ENCODE results near the gene FBXW7. TPM values are rescaled to one million over a fixed set of nuclear protein-coding genes. Genes with fewer than 3 reads are reported as not detected.
A peak's percentile ranks its signal among the peaks of the same experiment; 100 is the strongest.

The FBXW7 gene
- total and polyA plus RNA-seq, 7 donors, result 3.7 to 122 (median 74.9) TPM

- H3K27ac ChIP-seq, result no peak overlapping the region
- peaks cover 0 to 15% (median 13%) of the 10 kb centered on the region in 4 donors for H3K4me1 ChIP-seq
- H3K27me3 ChIP-seq, result no peaks in the 10 kb centered on the region
- H3K4me3 ChIP-seq, result no peak overlapping the region
- intact Hi-C loops (cut with DNase I), result no loop called here
- 87 to 94% methylated on average over 4 of the region's 4 CpGs for WGBS, 2 donors
- DNase-seq, result no peak
- H3K36me3 ChIP-seq, result peaks cover 0 to 7% (median 0%) of the 10 kb centered on the region in 4 donors
- no peaks in the 10 kb centered on the region for H3K9me3 ChIP-seq
- no peak for TF ChIP-seq POLR2AphosphoS5 (IDR thresholded peaks at IDR 0.05)
- TF ChIP-seq EP300 (IDR thresholded peaks at IDR 0.05), result no peak
- TF ChIP-seq CTCF (IDR thresholded peaks at IDR 0.05), result no peak
- TF ChIP-seq POLR2A (IDR thresholded peaks at IDR 0.05), result no peak
Observed at GRCh38 chr4:152540293-152540674, 4.4 kb upstream of the FBXW7 start.

GRCh38 chr4:152539556-152540292 is 3.8 kb upstream of the FBXW7 start:
- DNase-seq, result no peak

GRCh38 chr4:152537881-152538280 is 2.0 kb upstream of the FBXW7 start:
- no peak overlapping the region for H3K4me3 ChIP-seq
- H3K36me3 ChIP-seq, result peaks cover 0 to 7% (median 0%) of the 10 kb centered on the region in 4 donors
- DNase-seq, result no peak
- peaks cover 0 to 32% (median 26%) of the 10 kb centered on the region in 4 donors for H3K4me1 ChIP-seq
- TF ChIP-seq POLR2AphosphoS5 (IDR thresholded peaks at IDR 0.05), result no peak
- no peak for TF ChIP-seq CTCF (IDR thresholded peaks at IDR 0.05)
- no peak for TF ChIP-seq EP300 (IDR thresholded peaks at IDR 0.05)
- TF ChIP-seq POLR2A (IDR thresholded peaks at IDR 0.05), result no peak
- WGBS, 2 donors, result 69 to 72% methylated on average over 1 of the region's 1 CpG
- no peaks in the 10 kb centered on the region for H3K9me3 ChIP-seq
- no peak overlapping the region for H3K27ac ChIP-seq
- intact Hi-C loops (cut with DNase I), result loop anchor here (2.0 to 5.0 kb wide), 3 partner anchors 36 to 243 kb away; no protein-coding TSS in a partner anchor
- no peaks in the 10 kb centered on the region for H3K27me3 ChIP-seq

More at GRCh38 chr4:152539556-152540292, 3.8 kb upstream of the FBXW7 start:
- no peaks in the 10 kb centered on the region for H3K9me3 ChIP-seq
- no peak overlapping the region for H3K4me3 ChIP-seq
- H3K36me3 ChIP-seq, result peaks cover 0 to 7% (median 0%) of the 10 kb centered on the region in 4 donors
- no peaks in the 10 kb centered on the region for H3K27me3 ChIP-seq
- intact Hi-C loops (cut with DNase I), result loop anchor here (5.0 kb wide), 1 partner anchor 37 kb away; no protein-coding TSS in a partner anchor
- H3K4me1 ChIP-seq, result peaks cover 0 to 15% (median 13%) of the 10 kb centered on the region in 4 donors
- TF ChIP-seq EP300 (IDR thresholded peaks at IDR 0.05) (no peak), POLR2A (IDR thresholded peaks at IDR 0.05) (no peak), CTCF (IDR thresholded peaks at IDR 0.05) (no peak), POLR2AphosphoS5 (IDR thresholded peaks at IDR 0.05) (no peak)
- H3K27ac ChIP-seq, result no peak overlapping the region
- 97 to 98% methylated on average over 16 of the region's 16 CpGs for WGBS, 2 donors

- H3K4me3 ChIP-seq, result peak overlapping the region; percentile 93 to 98 (median 96)
- H3K4me1 ChIP-seq, result peaks cover 0 to 42% (median 30%) of the 10 kb centered on the region in 4 donors
- intact Hi-C loops (cut with DNase I), result loop anchor here (2.0 to 5.0 kb wide), 3 partner anchors 34 to 244 kb away; no protein-coding TSS in a partner anchor
- H3K36me3 ChIP-seq, result peaks cover 0 to 7% (median 0%) of the 10 kb centered on the region in 4 donors
- peak in 1 of 4 donors; percentile 17 for TF ChIP-seq POLR2AphosphoS5 (IDR thresholded peaks at IDR 0.05)
- TF ChIP-seq CTCF (IDR thresholded peaks at IDR 0.05), result no peak
- H3K9me3 ChIP-seq, result no peaks in the 10 kb centered on the region
- no peaks in the 10 kb centered on the region for H3K27me3 ChIP-seq
- 0 to 1% methylated on average over 24 of the region's 24 CpGs for WGBS, 2 donors
- DNase-seq, result no peak
- H3K27ac ChIP-seq, result peak overlapping the region; percentile 93 to 97 (median 96)
Observed at GRCh38 chr4:152536545-152537182, 772 bp upstream of the FBXW7 start.

Measured in sigmoid colon (tissue), 7 donors.